RWPE2 (cell line): Measurements from ENCODE around the gene DHX57.

Experiments
- ATAC-seq: fragments of 200-7000 bp; cut with Tn5 transposase; 3 replicates; pipeline ENCODE4 v1.9.1; 2021; ENCODE audit warnings: low read depth
- DNase-seq: peaks from one replicate; pipeline ENCODE4 v3.0.0-alpha.2; 2020; ENCODE audit warnings: low spot score
- H3K27ac ChIP-seq: fragments of 450-650 bp; 2 replicates; pipeline ENCODE4 v1.5.1; 2017; ENCODE audit warnings: mild to moderate bottlenecking; ENCODE audit not compliant: poor library complexity, severe bottlenecking
- H3K27me3 ChIP-seq: fragments of 250-450 bp; sonication (Bioruptor Pico); 2 replicates; pipeline ENCODE4 v1.5.1; 2021; ENCODE audit warnings: mild to moderate bottlenecking, moderate library complexity; ENCODE audit not compliant: insufficient read depth, poor library complexity, severe bottlenecking
- H3K36me3 ChIP-seq: fragments of 250-450 bp; sonication (Bioruptor Pico); 2 replicates; pipeline ENCODE4 v1.5.1; 2020; ENCODE audit warnings: low read depth, mild to moderate bottlenecking, moderate library complexity
- H3K4me1 ChIP-seq: fragments of 250-450 bp; sonication (Bioruptor Pico); 2 replicates; pipeline ENCODE4 v1.5.1; 2021; ENCODE audit warnings: mild to moderate bottlenecking, moderate library complexity; ENCODE audit not compliant: insufficient read depth, poor library complexity, severe bottlenecking
- H3K4me3 ChIP-seq: fragments of 250-450 bp; sonication (Bioruptor Pico); 2 replicates; pipeline ENCODE4 v1.5.1; 2021; ENCODE audit warnings: mild to moderate bottlenecking, moderate library complexity; ENCODE audit not compliant: severe bottlenecking
- H3K9me3 ChIP-seq: fragments of 250-450 bp; sonication (Bioruptor Pico); 2 replicates; pipeline ENCODE4 v1.5.1; 2021; ENCODE audit warnings: mild to moderate bottlenecking, moderate library complexity; ENCODE audit not compliant: severe bottlenecking
- TF ChIP-seq, protein P1 (sequence below): fragments of 450-650 bp; IDR thresholded peaks from one replicate; pipeline ENCODE4 v1.5.1; 2017; ENCODE audit warnings: mild to moderate bottlenecking, moderate library complexity; ENCODE audit not compliant: poor library complexity, severe bottlenecking

The DHX57 gene

DNA sequence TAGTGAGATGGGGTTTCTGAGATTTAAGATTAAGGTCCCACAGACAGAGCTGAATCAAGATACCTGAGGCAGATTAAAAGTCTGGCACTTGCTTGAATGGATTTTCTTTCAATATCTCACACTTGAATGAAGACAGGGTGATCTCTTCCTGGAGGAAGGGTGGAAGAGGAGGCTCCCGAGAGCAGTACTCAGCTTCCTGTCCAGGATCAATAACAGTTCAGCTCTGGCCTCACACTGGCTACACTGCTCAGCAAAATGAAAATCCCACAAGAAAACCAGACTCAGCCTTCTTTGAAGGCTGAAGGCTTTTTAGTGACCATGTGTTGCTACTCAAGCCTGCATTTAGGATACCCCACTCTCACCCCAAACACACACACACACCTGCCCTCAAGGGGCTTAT is 25.0 kb upstream of the DHX57 start:
- Histone ChIP-seq H3K4me1 (peaks cover 1% of the 10 kb centered on the region), H3K9me3 (no peaks in the 10 kb centered on the region), H3K27ac (no peak overlapping the region), H3K4me3 (no peak overlapping the region), H3K36me3 (no peaks in the 10 kb centered on the region), H3K27me3 (no peaks in the 10 kb centered on the region)
- TF ChIP-seq, protein P1, sequence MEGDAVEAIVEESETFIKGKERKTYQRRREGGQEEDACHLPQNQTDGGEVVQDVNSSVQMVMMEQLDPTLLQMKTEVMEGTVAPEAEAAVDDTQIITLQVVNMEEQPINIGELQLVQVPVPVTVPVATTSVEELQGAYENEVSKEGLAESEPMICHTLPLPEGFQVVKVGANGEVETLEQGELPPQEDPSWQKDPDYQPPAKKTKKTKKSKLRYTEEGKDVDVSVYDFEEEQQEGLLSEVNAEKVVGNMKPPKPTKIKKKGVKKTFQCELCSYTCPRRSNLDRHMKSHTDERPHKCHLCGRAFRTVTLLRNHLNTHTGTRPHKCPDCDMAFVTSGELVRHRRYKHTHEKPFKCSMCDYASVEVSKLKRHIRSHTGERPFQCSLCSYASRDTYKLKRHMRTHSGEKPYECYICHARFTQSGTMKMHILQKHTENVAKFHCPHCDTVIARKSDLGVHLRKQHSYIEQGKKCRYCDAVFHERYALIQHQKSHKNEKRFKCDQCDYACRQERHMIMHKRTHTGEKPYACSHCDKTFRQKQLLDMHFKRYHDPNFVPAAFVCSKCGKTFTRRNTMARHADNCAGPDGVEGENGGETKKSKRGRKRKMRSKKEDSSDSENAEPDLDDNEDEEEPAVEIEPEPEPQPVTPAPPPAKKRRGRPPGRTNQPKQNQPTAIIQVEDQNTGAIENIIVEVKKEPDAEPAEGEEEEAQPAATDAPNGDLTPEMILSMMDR, result no peak
- DNase-seq (no peak), ATAC-seq (no peak)

DNA sequence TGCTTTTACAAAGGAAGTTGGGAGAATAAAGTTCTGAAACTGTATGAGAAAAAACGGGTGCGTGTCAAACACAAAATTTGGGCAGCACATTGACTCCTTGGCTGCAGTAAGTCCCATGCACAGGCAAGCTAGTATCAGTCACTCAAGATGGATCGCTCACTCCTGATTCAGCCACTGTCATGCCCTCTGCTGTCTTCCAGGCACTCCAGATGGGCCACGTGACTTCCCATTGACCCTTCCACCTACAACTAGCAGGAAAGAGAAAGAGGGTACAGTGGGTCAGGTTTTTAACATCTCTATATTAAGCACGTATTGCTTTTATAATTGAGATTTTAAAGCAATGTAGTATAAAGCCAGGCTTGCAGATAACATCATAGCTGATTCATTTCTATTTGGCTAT is 22.5 kb upstream of the DHX57 start:
- TF ChIP-seq, protein P1, result no peak
- ATAC-seq (no peak), DNase-seq (no peak)
- Histone ChIP-seq H3K4me3 (no peak overlapping the region), H3K36me3 (no peaks in the 10 kb centered on the region), H3K27me3 (no peaks in the 10 kb centered on the region), H3K4me1 (no peaks in the 10 kb centered on the region), H3K27ac (no peak overlapping the region), H3K9me3 (no peaks in the 10 kb centered on the region)

DNA sequence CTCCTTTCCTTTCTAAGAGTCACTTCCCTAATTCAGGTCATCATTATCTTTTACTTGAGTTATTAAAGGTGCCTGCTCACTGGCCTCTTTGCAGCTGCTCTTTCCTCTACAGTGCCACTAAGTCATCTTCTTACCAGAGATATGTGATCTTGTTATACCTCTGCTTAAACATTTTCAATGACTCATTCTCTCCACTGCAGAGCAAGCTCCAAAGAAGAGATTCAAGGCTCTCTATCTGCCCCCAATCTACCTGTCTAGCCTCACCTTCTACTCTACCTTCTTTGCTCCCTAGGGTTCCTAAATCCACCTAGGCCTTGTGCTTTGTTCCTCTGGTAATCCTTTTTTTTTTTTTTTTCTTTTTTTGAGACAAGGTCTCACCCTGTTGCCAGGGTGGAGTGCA is 17.1 kb upstream of the DHX57 start:
- no peaks in the 10 kb centered on the region for H3K36me3 ChIP-seq
- no peak for DNase-seq
- TF ChIP-seq, protein P1, result no peak
- ATAC-seq, result no peak
- no peak overlapping the region for H3K27ac ChIP-seq
- no peaks in the 10 kb centered on the region for H3K27me3 ChIP-seq
- no peaks in the 10 kb centered on the region for H3K4me1 ChIP-seq
- H3K4me3 ChIP-seq, result no peak overlapping the region
- H3K9me3 ChIP-seq, result no peaks in the 10 kb centered on the region

DNA sequence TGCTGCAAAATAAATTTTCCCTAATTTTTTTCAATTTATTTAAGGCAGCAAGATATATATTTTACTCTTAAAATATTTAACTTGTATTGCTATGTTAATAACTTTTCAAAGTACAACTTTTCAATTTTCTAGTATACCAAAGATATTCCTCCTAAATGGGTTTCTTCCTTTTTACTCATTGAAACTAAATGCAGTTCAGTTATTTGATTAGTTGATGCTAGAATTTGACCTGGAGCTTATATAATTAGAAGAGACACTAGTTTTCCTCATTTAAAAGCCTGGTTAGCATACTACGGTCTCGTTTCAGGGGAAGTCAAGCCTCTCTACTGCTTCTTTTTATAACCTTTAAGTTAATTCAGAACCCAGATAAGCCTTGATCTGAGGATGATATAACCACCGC is 13.8 kb upstream of the DHX57 start, which contains the start of gene ARHGEF33:
ARHGEF33 (plus strand) TSS at position 301 of the 400 bp plus-strand sequence. CDS start 29,573 bp downstream, outside the sequence.
- Histone ChIP-seq H3K9me3 (no peaks in the 10 kb centered on the region), H3K4me3 (no peak within 1 kb of the TSS), H3K27ac (no peak within 1 kb of the TSS), H3K4me1 (no peaks in the 10 kb centered on the region), H3K36me3 (no peaks in the 10 kb centered on the region), H3K27me3 (no peaks in the 10 kb centered on the region)
- TF ChIP-seq, protein P1, result no peak
- ATAC-seq (no peak), DNase-seq (no peak)

DNA sequence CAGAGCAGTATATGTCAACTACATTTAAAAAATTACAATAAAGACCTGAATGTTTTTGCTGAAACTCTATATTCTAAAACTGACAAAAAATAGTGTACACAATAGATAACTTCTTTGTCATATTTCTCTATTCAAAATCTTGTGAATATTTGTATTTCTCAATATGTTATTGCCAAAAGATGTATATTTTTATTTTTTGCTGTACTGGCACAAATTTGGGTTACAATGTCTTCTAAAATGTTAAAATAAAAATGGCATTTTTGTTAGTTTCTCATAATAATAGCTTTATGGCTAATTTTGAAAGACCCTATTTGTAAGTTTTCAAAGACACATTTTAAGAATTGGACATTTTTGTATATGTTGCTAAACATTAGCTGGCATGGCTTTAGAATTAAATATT is 13.3 kb upstream of the DHX57 start:
- Histone ChIP-seq H3K27ac (no peak overlapping the region), H3K9me3 (no peaks in the 10 kb centered on the region), H3K4me3 (no peak overlapping the region), H3K4me1 (no peaks in the 10 kb centered on the region), H3K27me3 (no peaks in the 10 kb centered on the region), H3K36me3 (no peaks in the 10 kb centered on the region)
- ATAC-seq, result no peak
- DNase-seq, result no peak
- TF ChIP-seq, protein P1, result no peak
